ENCODE data around the gene KLHL33.
A peak's percentile ranks its signal among the peaks of the same experiment; 100 is the strongest.

KLHL33 gene

GRCh38 chr14:20412876-20413743 lies 22.9 kb downstream of the KLHL33 start, which contains the start of gene TEP1:
TEP1 (minus strand) TSS chr14:20413501; CDS start chr14:20408439, 5,062 bp downstream.
- peak; percentile 91 for DNase-seq

- DNase-seq = no peak
Measured at GRCh38 chr14:20412411-20412810, 23.6 kb downstream of the KLHL33 start.

GRCh38 chr14:20409226-20409625 lies 26.7 kb downstream of the KLHL33 start:
- DNase-seq = no peak

- DNase-seq = no peak
Measured at GRCh38 chr14:20403521-20403920, 32.4 kb downstream of the KLHL33 start.

GRCh38 chr14:20400965-20401593 lies 34.9 kb downstream of the KLHL33 start:
- DNase-seq = no peak

GRCh38 chr14:20400589-20400964 lies 35.4 kb downstream of the KLHL33 start:
- DNase-seq = no peak

- DNase-seq = no peak
Measured at GRCh38 chr14:20397511-20397910, 38.5 kb downstream of the KLHL33 start.

- no peak for DNase-seq
Measured at GRCh38 chr14:20391505-20391904, 44.5 kb downstream of the KLHL33 start.

GRCh38 chr14:20388159-20388558 lies 47.8 kb downstream of the KLHL33 start:
- DNase-seq = no peak

- DNase-seq = no peak
Measured at GRCh38 chr14:20387576-20387975, 48.4 kb downstream of the KLHL33 start.

GRCh38 chr14:20386276-20386855 lies 49.6 kb downstream of the KLHL33 start:
- no peak for DNase-seq

- no peak for DNase-seq
Measured at GRCh38 chr14:20384886-20385285, 51.1 kb downstream of the KLHL33 start.

GRCh38 chr14:20384321-20384720 lies 51.6 kb downstream of the KLHL33 start:
- DNase-seq = no peak

- DNase-seq = no peak
Measured at GRCh38 chr14:20383636-20384035, 52.3 kb downstream of the KLHL33 start.

GRCh38 chr14:20383032-20383431 lies 52.9 kb downstream of the KLHL33 start:
- no peak for DNase-seq

- no peak for DNase-seq
Measured at GRCh38 chr14:20382526-20382925, 53.4 kb downstream of the KLHL33 start.

- DNase-seq = no peak
Measured at GRCh38 chr14:20381341-20381740, 54.6 kb downstream of the KLHL33 start.

- DNase-seq = no peak
Measured at GRCh38 chr14:20380681-20381080, 55.3 kb downstream of the KLHL33 start.

- DNase-seq = no peak
Measured at GRCh38 chr14:20379743-20380142, 56.2 kb downstream of the KLHL33 start.

GRCh38 chr14:20377171-20377570 lies 58.8 kb downstream of the KLHL33 start:
- no peak for DNase-seq

- DNase-seq = no peak
Measured at GRCh38 chr14:20376071-20376588, 59.8 kb downstream of the KLHL33 start.
